HCT116 (cell line): ENCODE results near the gene MYZAP. TPM values are rescaled to one million over a fixed set of nuclear protein-coding genes. Genes with fewer than 3 reads are reported as not detected.
A peak's percentile ranks its signal among the peaks of the same experiment; 100 is the strongest.

Experiments
- ATAC-seq: fragments of 200-7000 bp; cut with Tn5 transposase; 2 replicates; pipeline ENCODE4 v1.9.1; 2020; ENCODE audit warnings: mild to moderate bottlenecking, moderate library complexity
- BruUV-seq: library from RNA; stranded (reverse); fragments of 400-500 nt; replicated peaks from 2 replicates; lab custom pipeline; 2021; lab: Mats Ljungman, UMichigan
- CTCF ChIA-PET: fragments of 300-600 bp; sonication (Branson Sonifier 250); formaldehyde crosslinking; loops from one replicate; lab custom pipeline; 2021; ENCODE audit warnings: antibody characterized with exemption; lab: Charles Lee
- POLR2A ChIA-PET: fragments of 300-600, 350-600 bp; sonication (Branson Sonifier 250); formaldehyde crosslinking; loops from one replicate; lab custom pipeline; 2021; ENCODE audit warnings: antibody characterized with exemption; lab: Charles Lee
- RAD21 ChIA-PET, 2 experiments: fragments of 300-600 bp; sonication (Branson Sonifier 250); formaldehyde crosslinking; loops; one replicate each; lab custom pipeline; 2023; ENCODE audit warnings: low total read pairs in 2 of 2; ENCODE audit not compliant: uncharacterized antibody in 2 of 2, unreplicated experiment in 2 of 2, low non-redundant PET in 1 of 2; lab: Charles Lee
- DNase-seq: peaks from one replicate; pipeline ENCODE4 v3.0.0-alpha.2; 2010; ENCODE audit warnings: low read depth, low spot score
- H2AFZ ChIP-seq: fragments of 200-600 bp; shearing (Covaris generic), sonication (generic); 2 replicates; pipeline ENCODE4 v1.6.1; 2017; ENCODE audit warnings: low read depth, mixed run types, mixed read lengths, antibody characterized with exemption, low read length; ENCODE audit not compliant: poor library complexity, severe bottlenecking
- H3K27ac ChIP-seq: 2 replicates; pipeline ENCODE4 v1.5.1; 2012; ENCODE audit warnings: low read depth, low read length
- H3K27me3 ChIP-seq: fragments of 200-600 bp; sonication (generic); 2 replicates; pipeline ENCODE4 v1.6.1; 2016; ENCODE audit warnings: mixed run types, low read length, mixed read lengths; ENCODE audit not compliant: insufficient read depth
- H3K36me3 ChIP-seq, 2 experiments: fragments of 200-500 bp in 1 of 2; fragments of 200-600 bp in 1 of 2; sonication (Bioruptor generic) in 1 of 2; sonication (generic) in 1 of 2; 2 replicates each; pipeline versions ENCODE4 v1.5.1 to v1.6.1; 2014 to 2016; ENCODE audit warnings: low read length in 2 of 2, inconsistent platforms in 1 of 2, mixed read lengths in 1 of 2, mixed run types in 1 of 2; ENCODE audit not compliant: insufficient read depth in 2 of 2, control insufficient read depth in 1 of 2
- H3K4me1 ChIP-seq, 2 experiments: fragments of 200-600 bp in 1 of 2; sonication (generic) in 1 of 2; 2 replicates each; pipeline versions ENCODE4 v1.5.1 to v1.6.1; 2012 to 2017; ENCODE audit warnings: low read length in 2 of 2, inconsistent platforms in 1 of 2, mild to moderate bottlenecking in 1 of 2, mixed read lengths in 1 of 2, mixed run types in 1 of 2, moderate library complexity in 1 of 2; ENCODE audit not compliant: insufficient read depth in 2 of 2, control insufficient read depth in 1 of 2
- H3K4me2 ChIP-seq: fragments of 200-600 bp; sonication (generic); 2 replicates; pipeline ENCODE4 v1.6.1; 2017; ENCODE audit warnings: mixed run types, low read length, mixed read lengths
- H3K4me3 ChIP-seq, 2 experiments: fragments of 200-600 bp in 1 of 2; sonication (generic) in 1 of 2; replicated peaks in 1 of 2; 2 replicates each; pipeline ENCODE4 v1.5.1; 2011 to 2016; ENCODE audit warnings: low read length in 2 of 2, control low read depth in 1 of 2, low read depth in 1 of 2, mild to moderate bottlenecking in 1 of 2, mixed read lengths in 1 of 2, mixed run types in 1 of 2
- H3K79me2 ChIP-seq: fragments of 200-600 bp; sonication (generic); 2 replicates; pipeline ENCODE4 v1.6.1; 2017; ENCODE audit warnings: mild to moderate bottlenecking, mixed run types, low read length, moderate library complexity, mixed read lengths; ENCODE audit not compliant: insufficient read depth
- H3K9ac ChIP-seq: fragments of 200-600 bp; sonication (generic); 2 replicates; pipeline ENCODE4 v1.6.1; 2016; ENCODE audit warnings: low read length, mixed read lengths
- H3K9me2 ChIP-seq: fragments of 200-600 bp; sonication (generic), shearing (Covaris generic); 2 replicates; pipeline ENCODE4 v1.6.1; 2017; ENCODE audit warnings: mixed run types, mild to moderate bottlenecking, moderate library complexity; ENCODE audit not compliant: insufficient read depth
- H3K9me3 ChIP-seq, 2 experiments: fragments of 200-500 bp in 1 of 2; fragments of 200-600 bp in 1 of 2; sonication (Bioruptor generic) in 1 of 2; sonication (generic) in 1 of 2; 2 replicates each; pipeline ENCODE4 v1.6.1; 2014 to 2017; ENCODE audit warnings: low read length in 2 of 2, mixed read lengths in 2 of 2, inconsistent platforms in 1 of 2, low read depth in 1 of 2, mild to moderate bottlenecking in 1 of 2, mixed run types in 1 of 2, moderate library complexity in 1 of 2; ENCODE audit not compliant: control insufficient read depth in 1 of 2, insufficient read depth in 1 of 2
- H4K20me1 ChIP-seq: fragments of 200-600 bp; sonication (generic), shearing (Covaris generic); 2 replicates; pipeline ENCODE4 v1.6.1; 2017; ENCODE audit warnings: mixed run types, mild to moderate bottlenecking, moderate library complexity; ENCODE audit not compliant: insufficient read depth
- CEBPB ChIP-seq: IDR thresholded peaks from 2 replicates; pipeline ENCODE4 v1.6.1; 2012; ENCODE audit warnings: low read depth
- EZH2 ChIP-seq: fragments of 200-600 bp; sonication (generic); IDR thresholded peaks from 2 replicates; pipeline ENCODE4 v1.6.1; 2017; ENCODE audit warnings: antibody characterized with exemption, mixed run types
- JUND ChIP-seq: IDR thresholded peaks from 2 replicates; pipeline ENCODE4 v1.6.1; 2012
- POLR2A ChIP-seq: IDR thresholded peaks from 2 replicates; pipeline ENCODE4 v1.7.0; 2011; ENCODE audit warnings: borderline replicate concordance; ENCODE audit not compliant: insufficient read depth, insufficient read length; ENCODE audit errors: extremely low read depth
- RAD21 ChIP-seq: IDR thresholded peaks from 2 replicates; pipeline ENCODE4 v1.6.1; 2012; ENCODE audit warnings: low read depth, mild to moderate bottlenecking
- SIN3A ChIP-seq: IDR thresholded peaks from 2 replicates; pipeline ENCODE4 v1.6.1; 2012; ENCODE audit warnings: low read depth
- SRF ChIP-seq: IDR thresholded peaks from 2 replicates; pipeline ENCODE4 v1.6.1; 2012; ENCODE audit warnings: low read depth
- TCF7L2 ChIP-seq: IDR thresholded peaks from 2 replicates; pipeline ENCODE4 v1.7.0; 2011; ENCODE audit warnings: borderline replicate concordance, inconsistent platforms; ENCODE audit not compliant: insufficient read depth, insufficient read length; ENCODE audit errors: extremely low read depth
- YY1 ChIP-seq: IDR thresholded peaks from 2 replicates; pipeline ENCODE4 v1.6.1; 2011; ENCODE audit warnings: low read length, low read depth, moderate library complexity, mild to moderate bottlenecking; ENCODE audit not compliant: insufficient replicate concordance; ENCODE audit errors: extremely low read depth
- ZFX ChIP-seq: fragments of 450-650 bp; IDR thresholded peaks from 2 replicates; pipeline ENCODE4 v1.6.1; 2017
- intact Hi-C: fragments of 100-400 bp; cut with micrococcal nuclease; formaldehyde crosslinking; loops from 2 replicates; pipeline ENCODE4 v1.10.0; 2022
- total RNA-seq: library from RNA; stranded (reverse); gene quantifications from one replicate; pipeline ENCODE4 v1.2.1, GENCODE V29; 2021; ENCODE audit not compliant: unreplicated experiment
- TF ChIP-seq, protein P1 (sequence below), 3 experiments: fragments of 200-600 bp in 1 of 3; sonication (generic) in 1 of 3; IDR thresholded peaks in 2 of 3; conservative IDR thresholded peaks in 1 of 3; 2 replicates each; pipeline ENCODE4 v1.5.1; 2012 to 2017; ENCODE audit warnings: low read depth in 2 of 3, low read length in 2 of 3, antibody characterized with exemption in 1 of 3, borderline replicate concordance in 1 of 3, control low read depth in 1 of 3, mild to moderate bottlenecking in 1 of 3, mixed read lengths in 1 of 3, mixed run types in 1 of 3, moderate library complexity in 1 of 3; ENCODE audit not compliant: insufficient read depth in 1 of 3
- TF ChIP-seq, protein P2 (sequence below): IDR thresholded peaks from 2 replicates; pipeline ENCODE4 v1.6.1; 2012
- TF ChIP-seq, protein P3 (sequence below): IDR thresholded peaks from 2 replicates; pipeline ENCODE4 v1.6.1; 2012
- TF ChIP-seq, protein P4 (sequence below): IDR thresholded peaks from 2 replicates; pipeline ENCODE4 v1.6.1; 2012; ENCODE audit warnings: low read depth

Gene MYZAP
- total RNA-seq, 1 experiment from 2014 or later = 5.8 TPM

DNA sequence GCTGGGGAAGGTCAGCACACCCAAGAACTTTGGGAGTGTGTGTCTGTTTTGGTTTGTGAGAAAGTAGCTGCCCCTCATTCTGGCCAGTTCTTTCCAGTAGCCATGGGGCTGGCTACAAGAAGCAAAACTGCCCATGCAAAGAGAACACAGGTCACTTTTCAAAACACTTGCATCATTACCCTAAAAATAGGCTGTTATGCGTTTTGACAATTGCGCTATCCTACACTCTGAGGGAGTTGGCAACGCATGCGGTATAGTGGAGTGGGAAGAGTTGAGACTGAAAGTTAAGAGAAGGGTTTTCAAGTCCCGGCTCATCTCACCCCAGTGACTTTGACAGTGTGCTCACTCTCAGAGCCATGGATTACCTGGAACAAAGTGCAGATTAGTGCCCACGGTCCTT is 41.8 kb upstream of the MYZAP start (continued):
- TF ChIP-seq, protein P1, sequence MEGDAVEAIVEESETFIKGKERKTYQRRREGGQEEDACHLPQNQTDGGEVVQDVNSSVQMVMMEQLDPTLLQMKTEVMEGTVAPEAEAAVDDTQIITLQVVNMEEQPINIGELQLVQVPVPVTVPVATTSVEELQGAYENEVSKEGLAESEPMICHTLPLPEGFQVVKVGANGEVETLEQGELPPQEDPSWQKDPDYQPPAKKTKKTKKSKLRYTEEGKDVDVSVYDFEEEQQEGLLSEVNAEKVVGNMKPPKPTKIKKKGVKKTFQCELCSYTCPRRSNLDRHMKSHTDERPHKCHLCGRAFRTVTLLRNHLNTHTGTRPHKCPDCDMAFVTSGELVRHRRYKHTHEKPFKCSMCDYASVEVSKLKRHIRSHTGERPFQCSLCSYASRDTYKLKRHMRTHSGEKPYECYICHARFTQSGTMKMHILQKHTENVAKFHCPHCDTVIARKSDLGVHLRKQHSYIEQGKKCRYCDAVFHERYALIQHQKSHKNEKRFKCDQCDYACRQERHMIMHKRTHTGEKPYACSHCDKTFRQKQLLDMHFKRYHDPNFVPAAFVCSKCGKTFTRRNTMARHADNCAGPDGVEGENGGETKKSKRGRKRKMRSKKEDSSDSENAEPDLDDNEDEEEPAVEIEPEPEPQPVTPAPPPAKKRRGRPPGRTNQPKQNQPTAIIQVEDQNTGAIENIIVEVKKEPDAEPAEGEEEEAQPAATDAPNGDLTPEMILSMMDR (IDR thresholded peaks at IDR 0.05 in 2 of 3, conservative IDR thresholded peaks at IDR 0.05 in 1 of 3; ENCODE audit: borderline replicate concordance in 1 of 3, insufficient read depth in 1 of 3, low read depth in 2 of 3, low read length in 2 of 3) = no peak
- no peak for TF ChIP-seq POLR2A
- no peak for TF ChIP-seq SIN3A
- no peak for TF ChIP-seq TCF7L2
- TF ChIP-seq, protein P2, sequence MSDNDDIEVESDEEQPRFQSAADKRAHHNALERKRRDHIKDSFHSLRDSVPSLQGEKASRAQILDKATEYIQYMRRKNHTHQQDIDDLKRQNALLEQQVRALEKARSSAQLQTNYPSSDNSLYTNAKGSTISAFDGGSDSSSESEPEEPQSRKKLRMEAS = no peak
- no peak for TF ChIP-seq JUND

DNA sequence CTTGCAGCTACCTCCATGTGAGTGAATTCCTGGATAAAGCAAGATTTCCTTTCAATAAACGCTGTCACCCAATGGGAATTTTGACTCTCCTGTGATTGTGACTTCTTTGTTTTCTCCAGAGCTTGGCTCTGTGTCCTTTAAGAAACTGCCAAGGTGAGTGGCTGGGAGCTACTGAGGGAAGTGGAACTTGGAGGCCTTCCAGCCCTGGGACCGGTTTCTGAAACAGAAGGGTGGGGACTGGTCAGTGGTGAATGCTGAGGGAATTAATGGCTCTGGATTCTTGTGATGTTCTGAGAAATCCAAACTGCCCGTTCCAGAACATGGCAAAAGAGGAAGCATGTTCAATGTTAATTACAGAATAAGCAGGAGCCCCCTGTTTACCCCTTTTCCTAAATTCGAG is 41.1 kb upstream of the MYZAP start:
- RAD21 ChIA-PET = no interaction called here
- H3K4me2 ChIP-seq = peak overlapping the region; percentile 77

More for the DNA sequence above, 41.1 kb upstream of the MYZAP start:
- no TSS peak for BruUV-seq
- H3K79me2 ChIP-seq = no peaks in the 10 kb centered on the region
- no peak overlapping the region for H2AFZ ChIP-seq
- no peaks in the 10 kb centered on the region for H3K36me3 ChIP-seq
- no peak overlapping the region for H3K27ac ChIP-seq
- TF ChIP-seq YY1 (no peak), ZFX (no peak), SRF (no peak), TCF7L2 (no peak), SIN3A (no peak), RAD21 (no peak), EZH2 (no peak), CEBPB (no peak)
- TF ChIP-seq, protein P3, sequence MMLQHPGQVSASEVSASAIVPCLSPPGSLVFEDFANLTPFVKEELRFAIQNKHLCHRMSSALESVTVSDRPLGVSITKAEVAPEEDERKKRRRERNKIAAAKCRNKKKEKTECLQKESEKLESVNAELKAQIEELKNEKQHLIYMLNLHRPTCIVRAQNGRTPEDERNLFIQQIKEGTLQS = no peak
- TF ChIP-seq, protein P4, sequence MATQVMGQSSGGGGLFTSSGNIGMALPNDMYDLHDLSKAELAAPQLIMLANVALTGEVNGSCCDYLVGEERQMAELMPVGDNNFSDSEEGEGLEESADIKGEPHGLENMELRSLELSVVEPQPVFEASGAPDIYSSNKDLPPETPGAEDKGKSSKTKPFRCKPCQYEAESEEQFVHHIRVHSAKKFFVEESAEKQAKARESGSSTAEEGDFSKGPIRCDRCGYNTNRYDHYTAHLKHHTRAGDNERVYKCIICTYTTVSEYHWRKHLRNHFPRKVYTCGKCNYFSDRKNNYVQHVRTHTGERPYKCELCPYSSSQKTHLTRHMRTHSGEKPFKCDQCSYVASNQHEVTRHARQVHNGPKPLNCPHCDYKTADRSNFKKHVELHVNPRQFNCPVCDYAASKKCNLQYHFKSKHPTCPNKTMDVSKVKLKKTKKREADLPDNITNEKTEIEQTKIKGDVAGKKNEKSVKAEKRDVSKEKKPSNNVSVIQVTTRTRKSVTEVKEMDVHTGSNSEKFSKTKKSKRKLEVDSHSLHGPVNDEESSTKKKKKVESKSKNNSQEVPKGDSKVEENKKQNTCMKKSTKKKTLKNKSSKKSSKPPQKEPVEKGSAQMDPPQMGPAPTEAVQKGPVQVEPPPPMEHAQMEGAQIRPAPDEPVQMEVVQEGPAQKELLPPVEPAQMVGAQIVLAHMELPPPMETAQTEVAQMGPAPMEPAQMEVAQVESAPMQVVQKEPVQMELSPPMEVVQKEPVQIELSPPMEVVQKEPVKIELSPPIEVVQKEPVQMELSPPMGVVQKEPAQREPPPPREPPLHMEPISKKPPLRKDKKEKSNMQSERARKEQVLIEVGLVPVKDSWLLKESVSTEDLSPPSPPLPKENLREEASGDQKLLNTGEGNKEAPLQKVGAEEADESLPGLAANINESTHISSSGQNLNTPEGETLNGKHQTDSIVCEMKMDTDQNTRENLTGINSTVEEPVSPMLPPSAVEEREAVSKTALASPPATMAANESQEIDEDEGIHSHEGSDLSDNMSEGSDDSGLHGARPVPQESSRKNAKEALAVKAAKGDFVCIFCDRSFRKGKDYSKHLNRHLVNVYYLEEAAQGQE = no peak
- no peaks in the 10 kb centered on the region for H3K27me3 ChIP-seq
- no peaks in the 10 kb centered on the region for H3K9me2 ChIP-seq
- ChIA-PET POLR2A (no interaction called here), CTCF (interaction anchor here (1.3 to 4.0 kb wide), 2 partner anchors 8 to 11 kb away, joined by 3 to 22 read pairs; no protein-coding TSS in a partner anchor)
- no peak overlapping the region for H3K4me3 ChIP-seq
- H3K9ac ChIP-seq = no peak overlapping the region
- H3K9me3 ChIP-seq = no peaks in the 10 kb centered on the region
- H4K20me1 ChIP-seq = no peaks in the 10 kb centered on the region
- intact Hi-C loops = no loop called here
- no peak for ATAC-seq
- DNase-seq = no peak
- peaks cover 31 to 41% of the 10 kb centered on the region in 2 experiments for H3K4me1 ChIP-seq
